Measurements from ENCODE around the gene NR1H3.

NR1H3 gene

GRCh38 chr11:47280860-47281259 lies 23.1 kb downstream of the NR1H3 start:
- DNase-seq: no peak

GRCh38 chr11:47282462-47282861 lies 24.7 kb downstream of the NR1H3 start:
- DNase-seq: no peak
- Histone ChIP-seq H3K36me3 (replicated peaks) (peaks cover 81% of the 10 kb centered on the region), H3K27ac (no peak overlapping the region), H3K4me3 (ENCODE audit: low read depth, low read length) (no peak overlapping the region), H3K27me3 (replicated peaks) (no peaks in the 10 kb centered on the region)
- TF ChIP-seq CTCF (IDR thresholded peaks at IDR 0.05; ENCODE audit: low read depth, low read length, missing control alignments): no peak
- in situ Hi-C loops (cut with HindIII; ENCODE audit: low pct_ligation_motif_present, low sequenced_read_pairs): no loop called here

More at GRCh38 chr11:47280860-47281259, 23.1 kb downstream of the NR1H3 start:
- H3K36me3 ChIP-seq (replicated peaks): peaks cover 84% of the 10 kb centered on the region
- in situ Hi-C loops (cut with HindIII; ENCODE audit: low pct_ligation_motif_present, low sequenced_read_pairs): no loop called here
- TF ChIP-seq CTCF (IDR thresholded peaks at IDR 0.05; ENCODE audit: low read depth, low read length, missing control alignments): no peak
- no peaks in the 10 kb centered on the region for H3K27me3 ChIP-seq (replicated peaks)
- H3K4me3 ChIP-seq (ENCODE audit: low read depth, low read length): no peak overlapping the region
- no peak overlapping the region for H3K27ac ChIP-seq

- DNase-seq: no peak
- H3K36me3 ChIP-seq (replicated peaks): peaks cover 77% of the 10 kb centered on the region
- no peak for TF ChIP-seq CTCF (IDR thresholded peaks at IDR 0.05; ENCODE audit: low read depth, low read length, missing control alignments)
- H3K4me3 ChIP-seq (ENCODE audit: low read depth, low read length): no peak overlapping the region
- in situ Hi-C loops (cut with HindIII; ENCODE audit: low pct_ligation_motif_present, low sequenced_read_pairs): no loop called here
- no peak overlapping the region for H3K27ac ChIP-seq
- H3K27me3 ChIP-seq (replicated peaks): no peaks in the 10 kb centered on the region
Observed at GRCh38 chr11:47284151-47284550, 26.4 kb downstream of the NR1H3 start.

- no peak overlapping the region for H3K27ac ChIP-seq
Observed at GRCh38 chr11:47285969-47286770, 28.4 kb downstream of the NR1H3 start.

GRCh38 chr11:47288066-47288465 lies 30.3 kb downstream of the NR1H3 start:
- H3K36me3 ChIP-seq (replicated peaks): peaks cover 55% of the 10 kb centered on the region
- TF ChIP-seq CTCF (IDR thresholded peaks at IDR 0.05; ENCODE audit: low read depth, low read length, missing control alignments): no peak
- in situ Hi-C loops (cut with HindIII; ENCODE audit: low pct_ligation_motif_present, low sequenced_read_pairs): no loop called here

More at GRCh38 chr11:47285969-47286770, 28.4 kb downstream of the NR1H3 start:
- Histone ChIP-seq H3K36me3 (replicated peaks) (peaks cover 61% of the 10 kb centered on the region), H3K4me3 (ENCODE audit: low read depth, low read length) (no peak overlapping the region), H3K27me3 (replicated peaks) (no peaks in the 10 kb centered on the region)
- no peak for TF ChIP-seq CTCF (IDR thresholded peaks at IDR 0.05; ENCODE audit: low read depth, low read length, missing control alignments)
- DNase-seq: no peak
- in situ Hi-C loops (cut with HindIII; ENCODE audit: low pct_ligation_motif_present, low sequenced_read_pairs): no loop called here

More at GRCh38 chr11:47288066-47288465, 30.3 kb downstream of the NR1H3 start:
- no peaks in the 10 kb centered on the region for H3K27me3 ChIP-seq (replicated peaks)
- H3K4me3 ChIP-seq (ENCODE audit: low read depth, low read length): no peak overlapping the region
- no peak overlapping the region for H3K27ac ChIP-seq
- no peak for DNase-seq

Data from brain microvascular endothelial cell (primary cell).